Choroid plexus epithelial cell (primary cell): Measurements from ENCODE around the gene PTPN13.

Experiments used
- DNase-seq: peaks from one replicate; pipeline ENCODE4 v3.0.0-alpha.2; 2010; ENCODE audit warnings: low read depth
- H3K4me3 ChIP-seq: 2 replicates; pipeline ENCODE4 v1.5.1; 2011; ENCODE audit warnings: low read depth, mild to moderate bottlenecking, control low read depth, low read length, moderate library complexity
- CTCF ChIP-seq: conservative IDR thresholded peaks from 2 replicates; pipeline ENCODE4 v1.5.1; 2011; ENCODE audit warnings: low read depth, mild to moderate bottlenecking, control low read depth, inconsistent platforms, low read length, moderate library complexity

Gene PTPN13

GRCh38 chr4:86847571-86847970 is 253.5 kb downstream of the PTPN13 start:
- TF ChIP-seq CTCF = no peak
- no peak overlapping the region for H3K4me3 ChIP-seq
- no peak for DNase-seq

- H3K4me3 ChIP-seq = no peak overlapping the region
- no peak for TF ChIP-seq CTCF
- DNase-seq = no peak
Observed at GRCh38 chr4:86848136-86848535, 254.0 kb downstream of the PTPN13 start.

GRCh38 chr4:86848732-86849619 is 254.9 kb downstream of the PTPN13 start, which contains the start of gene SLC10A6:
Gene SLC10A6, minus strand, starts transcription at chr4:86849384. Its CDS starts 269 bp downstream, at chr4:86849115.
- TF ChIP-seq CTCF = no peak
- H3K4me3 ChIP-seq = no peak within 1 kb of the TSS

GRCh38 chr4:86853209-86853608 is 259.1 kb downstream of the PTPN13 start:
- DNase-seq = no peak
- H3K4me3 ChIP-seq = no peak overlapping the region
- no peak for TF ChIP-seq CTCF

More at GRCh38 chr4:86848732-86849619, 254.9 kb downstream of the PTPN13 start, which contains the start of gene SLC10A6:
- no peak for DNase-seq

GRCh38 chr4:86855572-86855971 is 261.5 kb downstream of the PTPN13 start:
- TF ChIP-seq CTCF = no peak
- no peak overlapping the region for H3K4me3 ChIP-seq
- peak; percentile 26 for DNase-seq

GRCh38 chr4:86856896-86857295 is 262.8 kb downstream of the PTPN13 start:
- no peak for TF ChIP-seq CTCF
- DNase-seq = no peak
- H3K4me3 ChIP-seq = no peak overlapping the region
